Measurements from ENCODE around the gene CANT1. TPM values are rescaled to one million over a fixed set of nuclear protein-coding genes. Genes with fewer than 3 reads are reported as not detected.

The CANT1 gene
- total RNA-seq, 2 experiments from 2014 or later: 28.3 to 30.0 TPM

DNA sequence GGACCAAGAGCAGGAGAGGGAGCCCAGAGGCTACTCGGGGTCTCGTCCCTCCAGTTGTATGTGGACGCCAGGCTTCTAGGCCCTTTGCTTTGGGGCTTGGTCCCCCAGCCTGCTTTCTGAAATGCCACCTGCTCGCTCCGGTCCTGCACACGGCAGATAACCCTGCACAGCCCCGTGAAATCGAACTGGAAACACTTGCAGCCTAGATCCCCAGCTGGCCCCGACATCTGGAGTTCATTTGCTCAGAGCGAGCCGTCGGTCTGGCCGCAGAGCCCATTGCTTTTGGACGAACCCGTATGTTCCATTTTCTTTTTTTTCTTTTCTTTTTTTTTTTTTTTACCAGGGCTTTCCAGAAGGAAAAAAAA is 37.3 kb upstream of the CANT1 start:
- Mint-ChIP-seq H3K4me1 (ENCODE audit: low read depth) (no peaks in the 10 kb centered on the region), H3K36me3 (ENCODE audit: low read depth) (no peaks in the 10 kb centered on the region), H3K9me3 (no peaks in the 10 kb centered on the region), H3K27me3 (peaks cover 15% of the 10 kb centered on the region), H3K4me3 (no peak overlapping the region), H3K27ac (no peak overlapping the region)
- Histone ChIP-seq H3K27ac (ENCODE audit: low read depth in 1 of 2, low read length in 2 of 2) (no peak overlapping the region), H3K4me3 (ENCODE audit: low read length) (no peak overlapping the region), H3K4me1 (ENCODE audit: insufficient read depth, low read length) (peaks cover 8% of the 10 kb centered on the region), H3K27me3 (ENCODE audit: control insufficient read depth in 1 of 2, insufficient read depth in 2 of 2, low read length in 2 of 2) (peaks cover 0 to 6% of the 10 kb centered on the region in 2 experiments), H3K9me3 (ENCODE audit: control insufficient read depth in 1 of 2, insufficient read depth in 1 of 2, low read length in 2 of 2) (no peaks in the 10 kb centered on the region), H3K36me3 (ENCODE audit: insufficient read depth, low read length) (no peaks in the 10 kb centered on the region)
- CTCF ChIA-PET: no interaction called here
- ATAC-seq (ENCODE audit: poor library complexity): no peak
- intact Hi-C loops (cut with DNase I, micrococcal nuclease): loop anchor here (1.0 to 2.0 kb wide), 3 partner anchors 36 to 346 kb away; no protein-coding TSS in a partner anchor
- TF ChIP-seq, protein P1, sequence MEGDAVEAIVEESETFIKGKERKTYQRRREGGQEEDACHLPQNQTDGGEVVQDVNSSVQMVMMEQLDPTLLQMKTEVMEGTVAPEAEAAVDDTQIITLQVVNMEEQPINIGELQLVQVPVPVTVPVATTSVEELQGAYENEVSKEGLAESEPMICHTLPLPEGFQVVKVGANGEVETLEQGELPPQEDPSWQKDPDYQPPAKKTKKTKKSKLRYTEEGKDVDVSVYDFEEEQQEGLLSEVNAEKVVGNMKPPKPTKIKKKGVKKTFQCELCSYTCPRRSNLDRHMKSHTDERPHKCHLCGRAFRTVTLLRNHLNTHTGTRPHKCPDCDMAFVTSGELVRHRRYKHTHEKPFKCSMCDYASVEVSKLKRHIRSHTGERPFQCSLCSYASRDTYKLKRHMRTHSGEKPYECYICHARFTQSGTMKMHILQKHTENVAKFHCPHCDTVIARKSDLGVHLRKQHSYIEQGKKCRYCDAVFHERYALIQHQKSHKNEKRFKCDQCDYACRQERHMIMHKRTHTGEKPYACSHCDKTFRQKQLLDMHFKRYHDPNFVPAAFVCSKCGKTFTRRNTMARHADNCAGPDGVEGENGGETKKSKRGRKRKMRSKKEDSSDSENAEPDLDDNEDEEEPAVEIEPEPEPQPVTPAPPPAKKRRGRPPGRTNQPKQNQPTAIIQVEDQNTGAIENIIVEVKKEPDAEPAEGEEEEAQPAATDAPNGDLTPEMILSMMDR (IDR thresholded peaks at IDR 0.05): no peak
- POLR2A ChIA-PET: no interaction called here
- no peak for DNase-seq

DNA sequence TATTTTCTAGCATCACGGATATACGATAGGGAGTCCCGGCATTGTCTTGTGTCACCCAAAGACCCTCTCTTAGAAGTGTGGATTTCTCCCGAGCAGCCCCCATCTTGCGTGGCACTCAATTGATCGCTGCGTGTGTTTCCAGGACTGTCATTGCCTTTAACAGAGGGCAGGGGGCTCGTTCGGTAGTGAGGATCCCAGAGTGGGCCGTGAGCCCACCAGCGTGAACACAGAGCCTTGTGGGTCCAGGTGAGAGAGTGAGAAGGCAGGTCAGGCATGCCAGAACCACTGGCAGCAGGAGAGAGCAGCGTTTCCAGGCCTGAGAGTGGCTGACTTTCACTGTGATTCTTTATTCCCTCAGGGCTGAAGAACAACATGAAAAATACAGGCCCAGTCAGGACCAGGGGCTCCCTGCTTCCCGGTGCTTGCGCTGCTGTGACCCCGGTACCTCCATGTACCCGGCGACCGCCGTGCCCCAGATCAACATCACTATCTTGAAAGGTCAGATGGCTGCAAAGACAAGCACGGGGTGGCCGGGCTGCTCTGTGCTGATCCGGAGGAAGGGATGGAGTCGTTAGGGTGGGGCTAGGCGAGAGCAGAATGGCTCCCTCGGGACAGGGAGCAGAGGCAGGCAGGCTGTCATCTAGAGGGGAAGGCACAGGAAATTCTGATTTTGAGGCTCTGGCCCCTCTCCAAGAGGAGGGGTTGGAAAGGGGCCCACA is 36.8 kb upstream of the CANT1 start:
- Histone ChIP-seq H3K4me1 (ENCODE audit: insufficient read depth, low read length) (peaks cover 8% of the 10 kb centered on the region), H3K36me3 (ENCODE audit: insufficient read depth, low read length) (no peaks in the 10 kb centered on the region), H3K4me3 (ENCODE audit: low read length) (no peak overlapping the region), H3K27ac (ENCODE audit: low read depth in 1 of 2, low read length in 2 of 2) (no peak overlapping the region), H3K9me3 (ENCODE audit: control insufficient read depth in 1 of 2, insufficient read depth in 1 of 2, low read length in 2 of 2) (no peaks in the 10 kb centered on the region), H3K27me3 (ENCODE audit: control insufficient read depth in 1 of 2, insufficient read depth in 2 of 2, low read length in 2 of 2) (peaks cover 0 to 6% of the 10 kb centered on the region in 2 experiments)
- H3K9me3 Mint-ChIP-seq: no peaks in the 10 kb centered on the region
- H3K27me3 Mint-ChIP-seq: peaks cover 14% of the 10 kb centered on the region
- ChIA-PET CTCF (interaction anchor here (0.9 kb wide), 1 partner anchor 19 kb away, joined by 3 read pairs; no protein-coding TSS in a partner anchor), POLR2A (no interaction called here)
- ATAC-seq (ENCODE audit: poor library complexity) (no peak), DNase-seq (no peak)
- intact Hi-C loops (cut with DNase I, micrococcal nuclease): loop anchor here (1.0 to 2.0 kb wide), 3 partner anchors 36 to 347 kb away; no protein-coding TSS in a partner anchor
- H3K27ac Mint-ChIP-seq: no peak overlapping the region
- H3K4me3 Mint-ChIP-seq: no peak overlapping the region
- TF ChIP-seq, protein P1 (IDR thresholded peaks at IDR 0.05): no peak
- no peaks in the 10 kb centered on the region for H3K4me1 Mint-ChIP-seq (ENCODE audit: low read depth)
- H3K36me3 Mint-ChIP-seq (ENCODE audit: low read depth): no peaks in the 10 kb centered on the region

DNA sequence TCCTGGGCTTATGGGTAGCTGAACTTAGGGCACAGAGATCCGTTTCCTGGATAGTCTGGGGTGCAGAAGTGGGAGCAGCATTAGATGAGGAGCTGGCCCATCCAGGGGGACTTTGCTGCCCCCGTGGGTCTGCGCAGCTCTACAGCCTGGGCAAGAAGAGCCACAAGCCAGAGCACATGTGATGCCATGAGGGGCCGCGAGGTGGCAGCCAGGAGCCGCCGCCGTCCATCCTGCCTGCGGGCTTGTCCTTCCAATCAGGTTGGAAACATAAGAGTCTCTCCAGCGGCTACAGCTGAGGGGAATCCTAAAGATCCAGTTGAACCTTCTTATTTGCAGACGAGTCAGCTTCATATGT is 36.3 kb upstream of the CANT1 start:
- no peaks in the 10 kb centered on the region for H3K36me3 Mint-ChIP-seq (ENCODE audit: low read depth)
- Histone ChIP-seq H3K9me3 (ENCODE audit: control insufficient read depth in 1 of 2, insufficient read depth in 1 of 2, low read length in 2 of 2) (no peaks in the 10 kb centered on the region), H3K4me3 (ENCODE audit: low read length) (no peak overlapping the region), H3K4me1 (ENCODE audit: insufficient read depth, low read length) (peaks cover 8% of the 10 kb centered on the region), H3K36me3 (ENCODE audit: insufficient read depth, low read length) (no peaks in the 10 kb centered on the region), H3K27me3 (ENCODE audit: control insufficient read depth in 1 of 2, insufficient read depth in 2 of 2, low read length in 2 of 2) (peaks cover 0 to 6% of the 10 kb centered on the region in 2 experiments), H3K27ac (ENCODE audit: low read depth in 1 of 2, low read length in 2 of 2) (no peak overlapping the region)
- CTCF ChIA-PET: interaction anchor here (0.9 kb wide), 1 partner anchor 19 kb away, joined by 3 read pairs; no protein-coding TSS in a partner anchor
- TF ChIP-seq, protein P1 (IDR thresholded peaks at IDR 0.05): peak; percentile 80
- H3K27me3 Mint-ChIP-seq: peaks cover 14% of the 10 kb centered on the region
- DNase-seq: peak; percentile 31 to 80 (median 55)
- H3K4me3 Mint-ChIP-seq: no peak overlapping the region
- H3K27ac Mint-ChIP-seq: no peak overlapping the region
- POLR2A ChIA-PET: no interaction called here
- ATAC-seq (ENCODE audit: poor library complexity): peak; percentile 90
- no peaks in the 10 kb centered on the region for H3K9me3 Mint-ChIP-seq
- no peaks in the 10 kb centered on the region for H3K4me1 Mint-ChIP-seq (ENCODE audit: low read depth)
- intact Hi-C loops (cut with DNase I, micrococcal nuclease): loop anchor here (1.0 to 2.0 kb wide), 3 partner anchors 37 to 347 kb away; no protein-coding TSS in a partner anchor
